GM21515 (cell line): Measurements from ENCODE around the gene SLC25A42.

Experiments used
- ATAC-seq: cut with Tn5 transposase; IDR thresholded peaks from one replicate; pipeline ENCODE4 v1.9.1; 2021; ENCODE audit not compliant: unreplicated experiment

SLC25A42 gene

DNA sequence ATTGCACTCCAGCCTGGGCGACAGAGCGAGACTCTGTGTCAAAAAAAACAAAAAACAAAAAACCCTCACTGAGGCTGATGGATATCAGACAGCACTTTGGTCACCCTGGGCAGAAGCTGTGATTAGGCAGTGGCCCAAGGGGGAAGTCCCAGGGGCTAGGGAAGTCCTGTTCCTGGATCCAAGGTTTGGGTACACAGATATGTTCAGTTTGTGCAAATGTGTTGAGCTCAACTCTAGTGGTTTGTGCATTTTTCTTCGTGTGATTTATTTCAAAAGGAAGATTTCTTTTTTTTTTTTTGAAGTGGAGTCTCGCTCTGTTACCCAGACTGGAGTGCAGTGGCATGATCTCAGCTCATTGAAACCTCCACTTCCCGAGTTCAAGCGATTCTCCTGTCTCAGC, 94.0 kb downstream of the SLC25A42 start:
- ATAC-seq = no peak

DNA sequence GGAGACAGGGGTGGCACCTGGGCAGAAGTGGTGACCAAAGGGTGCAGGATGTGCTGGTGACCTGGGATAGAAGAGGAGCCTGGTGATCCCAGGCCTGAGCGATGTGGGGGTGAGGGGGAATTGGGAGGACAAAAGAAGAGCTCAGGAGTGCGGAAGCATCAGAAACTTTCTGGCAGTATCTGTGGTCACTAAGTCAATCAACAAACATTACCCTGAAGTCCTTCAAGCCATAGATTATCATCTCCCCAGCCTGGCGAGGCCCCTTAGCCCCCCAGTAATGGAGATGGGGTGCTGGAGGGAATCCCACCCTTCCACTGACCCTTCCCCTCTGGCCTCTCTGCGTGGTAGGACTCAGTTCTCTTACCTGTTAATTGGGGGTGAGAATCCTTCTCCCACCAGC, 95.7 kb downstream of the SLC25A42 start:
- no peak for ATAC-seq

- no peak for ATAC-seq
Observed at GRCh38 chr19:19160461-19161035, 96.8 kb downstream of the SLC25A42 start.

DNA sequence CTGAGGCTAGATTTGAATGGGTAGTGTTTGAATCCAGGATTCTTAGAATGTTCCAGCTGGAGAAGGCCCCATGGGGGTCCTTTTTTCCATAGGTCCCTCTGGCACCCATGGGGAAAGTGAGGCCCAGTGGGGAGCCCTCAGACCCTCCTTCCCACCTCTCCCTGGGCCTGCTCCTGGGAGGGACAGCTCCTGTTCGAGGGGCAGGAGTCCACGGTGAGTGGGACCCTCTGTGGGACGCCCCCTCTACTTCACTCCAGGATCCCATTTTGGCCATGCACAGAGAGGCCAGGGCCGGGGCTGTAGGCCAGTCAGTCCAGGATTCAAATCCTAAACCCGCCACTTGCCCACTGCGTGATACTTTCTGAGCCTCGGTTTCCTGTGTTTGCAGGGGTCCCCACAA, 98.7 kb downstream of the SLC25A42 start:
- no peak for ATAC-seq
